Neuronal stem cell (in vitro differentiated cells): ENCODE measurements around the gene SLC6A13.
A peak's percentile ranks its signal among the peaks of the same experiment; 100 is the strongest.
"Not testable (repeated sequence)": the region's sequence is repeated elsewhere in the genome, so short reads cannot be mapped to it uniquely, and the experiment has no call there.

Source experiments
- DNase-seq: peaks from one replicate; pipeline ENCODE4 v3.0.0-alpha.2; 2013; ENCODE audit warnings: low spot score
- H2AFZ ChIP-seq: one replicate; pipeline ENCODE4 v1.6.1; 2013; ENCODE audit warnings: mild to moderate bottlenecking, low read length, inconsistent platforms
- H2AK5ac ChIP-seq: 2 replicates; pipeline ENCODE4 v1.6.1; 2013; ENCODE audit warnings: low read depth, mild to moderate bottlenecking, inconsistent platforms, low read length, moderate library complexity, mixed read lengths
- H2BK120ac ChIP-seq: 2 replicates; pipeline ENCODE4 v1.6.1; 2013; ENCODE audit warnings: low read depth, mild to moderate bottlenecking, inconsistent platforms, low read length, moderate library complexity, mixed read lengths
- H2BK12ac ChIP-seq: one replicate; pipeline ENCODE4 v1.6.1; 2013; ENCODE audit warnings: low read length, inconsistent platforms
- H2BK15ac ChIP-seq: 2 replicates; pipeline ENCODE4 v1.6.1; 2013; ENCODE audit warnings: mild to moderate bottlenecking, low read length, inconsistent platforms, mixed read lengths
- H2BK5ac ChIP-seq: one replicate; pipeline ENCODE4 v1.6.1; 2013; ENCODE audit warnings: inconsistent platforms, mild to moderate bottlenecking, low read length, moderate library complexity
- H3K14ac ChIP-seq: one replicate; pipeline ENCODE4 v1.6.1; 2013; ENCODE audit warnings: low read length, inconsistent platforms
- H3K18ac ChIP-seq: 2 replicates; pipeline ENCODE4 v1.6.1; 2013; ENCODE audit warnings: low read length, inconsistent platforms
- H3K23ac ChIP-seq: 2 replicates; pipeline ENCODE4 v1.6.1; 2013; ENCODE audit warnings: low read depth, mild to moderate bottlenecking, mixed read lengths, low read length, inconsistent platforms; ENCODE audit not compliant: poor library complexity
- H3K27ac ChIP-seq: replicated peaks from 3 replicates; pipeline ENCODE4 v1.5.1; 2013; ENCODE audit warnings: low read length, inconsistent platforms
- H3K27me3 ChIP-seq, 3 experiments: 2 replicates each; pipeline ENCODE4 v1.6.1; 2013; ENCODE audit warnings: low read length in 3 of 3, mild to moderate bottlenecking in 2 of 3, inconsistent platforms in 1 of 3, low read depth in 1 of 3, mixed read lengths in 1 of 3, moderate library complexity in 1 of 3; ENCODE audit not compliant: control insufficient read depth in 3 of 3, insufficient read depth in 3 of 3
- H3K36me3 ChIP-seq, 2 donors: replicated peaks in 1 of 2; 2 replicates each; pipeline ENCODE4 v1.6.1; 2013; ENCODE audit warnings: low read length in 2 of 2; ENCODE audit not compliant: control insufficient read depth in 2 of 2, insufficient read depth in 2 of 2
- H3K4ac ChIP-seq: 2 replicates; pipeline ENCODE4 v1.6.1; 2013; ENCODE audit warnings: inconsistent platforms, mild to moderate bottlenecking, low read length, moderate library complexity
- H3K4me1 ChIP-seq, 2 donors: 1 replicate in 1 of 2; 2 replicates in 1 of 2; pipeline ENCODE4 v1.6.1; 2013; ENCODE audit warnings: low read length in 2 of 2, low read depth in 1 of 2; ENCODE audit not compliant: control insufficient read depth in 2 of 2, insufficient read depth in 1 of 2
- H3K4me2 ChIP-seq: one replicate; pipeline ENCODE4 v1.6.1; 2013; ENCODE audit warnings: mild to moderate bottlenecking, low read length, inconsistent platforms; ENCODE audit not compliant: insufficient read depth, poor library complexity, severe bottlenecking
- H3K4me3 ChIP-seq, 2 donors: 2 replicates each; pipeline ENCODE4 v1.5.1; 2013; ENCODE audit warnings: low read length in 2 of 2, mild to moderate bottlenecking in 2 of 2, inconsistent platforms in 1 of 2, moderate library complexity in 1 of 2
- H3K79me1 ChIP-seq: one replicate; pipeline ENCODE4 v1.6.1; 2013; ENCODE audit warnings: low read depth, mild to moderate bottlenecking, inconsistent platforms, low read length, moderate library complexity
- H3K9ac ChIP-seq: one replicate; pipeline ENCODE4 v1.6.1; 2013; ENCODE audit warnings: mild to moderate bottlenecking, low read depth, low read length, inconsistent platforms; ENCODE audit not compliant: poor library complexity
- H3K9me3 ChIP-seq, 2 donors: replicated peaks in 1 of 2; 2 replicates each; pipeline versions ENCODE3 to v1.6.1; 2013; ENCODE audit warnings: low read length in 2 of 2, mild to moderate bottlenecking in 2 of 2, inconsistent platforms in 1 of 2, low read depth in 1 of 2, mixed read lengths in 1 of 2, moderate library complexity in 1 of 2; ENCODE audit not compliant: control insufficient read depth in 2 of 2, insufficient read depth in 1 of 2
- H4K8ac ChIP-seq: one replicate; pipeline ENCODE4 v1.6.1; 2013; ENCODE audit warnings: low read depth, mild to moderate bottlenecking, inconsistent platforms, low read length, moderate library complexity
- H4K91ac ChIP-seq: one replicate; pipeline ENCODE4 v1.6.1; 2013; ENCODE audit warnings: low read length, low read depth, mild to moderate bottlenecking, inconsistent platforms; ENCODE audit not compliant: poor library complexity
- WGBS, 2 donors: extraction: QIAGEN DNeasy Blood & Tissue Kit; methylation state at CpG; one replicate each; pipeline ENCODE4 v1.1.7; 2013; ENCODE audit warnings: missing lambda C conversion rate in 2 of 2, mixed read lengths in 1 of 2; ENCODE audit not compliant: insufficient read length in 2 of 2, insufficient replicate concordance in 1 of 2; ENCODE audit errors: extremely low coverage in 2 of 2; 5-methylcytosine and 5-hydroxymethylcytosine counted together

Gene SLC6A13

DNA sequence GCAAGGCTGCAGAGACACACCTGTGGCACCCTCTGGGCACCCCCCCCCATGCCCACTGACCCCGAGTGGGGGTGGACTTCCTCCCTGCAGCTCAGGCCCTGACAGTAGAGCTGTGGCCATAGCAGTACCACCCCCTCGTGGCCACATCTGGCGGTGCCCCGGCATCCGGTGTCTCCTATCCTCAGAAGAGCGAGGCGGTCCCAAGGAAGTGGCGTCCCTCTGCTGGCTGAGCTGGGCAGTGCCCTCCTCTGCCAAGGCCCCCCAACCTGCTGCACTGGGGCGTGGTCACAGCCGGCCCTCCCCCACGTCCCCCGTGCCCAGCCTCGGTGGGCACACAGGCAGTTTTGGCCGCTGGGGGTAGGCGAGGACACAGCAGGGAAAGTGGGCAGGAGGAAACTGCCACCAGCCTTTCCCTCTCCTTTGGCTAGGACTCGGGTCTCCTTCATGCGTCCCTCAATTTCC lies 42.7 kb downstream of the SLC6A13 start:
- Histone ChIP-seq H2BK120ac (no peak overlapping the region), H3K79me1 (no peaks in the 10 kb centered on the region), H2BK15ac (no peak overlapping the region), H3K9ac (no peak overlapping the region), H4K8ac (peak overlapping the region; percentile 30), H3K23ac (no peak overlapping the region), H3K4ac (no peak overlapping the region), H3K36me3 (no peaks in the 10 kb centered on the region), H3K4me3 (no peak overlapping the region), H3K18ac (peak overlapping the region; percentile 12), H3K27me3 (peaks cover 0 to 43% (median 0%) of the 10 kb centered on the region in 3 experiments), H4K91ac (no peak overlapping the region), H2BK12ac (no peak overlapping the region), H3K9me3 (peaks cover 0 to 1% of the 10 kb centered on the region in 2 donors), H3K4me2 (peak overlapping the region; percentile 24), H2AFZ (no peak overlapping the region), H2AK5ac (peak overlapping the region; percentile 13), H3K27ac (no peak overlapping the region), H3K4me1 (peaks cover 0 to 10% of the 10 kb centered on the region in 2 donors), H3K14ac (no peak overlapping the region), H2BK5ac (no peak overlapping the region)
- DNase-seq = peak; percentile 67
- WGBS, 2 donors = no CpG with 5 or more reads among the region's 17 CpGs

DNA sequence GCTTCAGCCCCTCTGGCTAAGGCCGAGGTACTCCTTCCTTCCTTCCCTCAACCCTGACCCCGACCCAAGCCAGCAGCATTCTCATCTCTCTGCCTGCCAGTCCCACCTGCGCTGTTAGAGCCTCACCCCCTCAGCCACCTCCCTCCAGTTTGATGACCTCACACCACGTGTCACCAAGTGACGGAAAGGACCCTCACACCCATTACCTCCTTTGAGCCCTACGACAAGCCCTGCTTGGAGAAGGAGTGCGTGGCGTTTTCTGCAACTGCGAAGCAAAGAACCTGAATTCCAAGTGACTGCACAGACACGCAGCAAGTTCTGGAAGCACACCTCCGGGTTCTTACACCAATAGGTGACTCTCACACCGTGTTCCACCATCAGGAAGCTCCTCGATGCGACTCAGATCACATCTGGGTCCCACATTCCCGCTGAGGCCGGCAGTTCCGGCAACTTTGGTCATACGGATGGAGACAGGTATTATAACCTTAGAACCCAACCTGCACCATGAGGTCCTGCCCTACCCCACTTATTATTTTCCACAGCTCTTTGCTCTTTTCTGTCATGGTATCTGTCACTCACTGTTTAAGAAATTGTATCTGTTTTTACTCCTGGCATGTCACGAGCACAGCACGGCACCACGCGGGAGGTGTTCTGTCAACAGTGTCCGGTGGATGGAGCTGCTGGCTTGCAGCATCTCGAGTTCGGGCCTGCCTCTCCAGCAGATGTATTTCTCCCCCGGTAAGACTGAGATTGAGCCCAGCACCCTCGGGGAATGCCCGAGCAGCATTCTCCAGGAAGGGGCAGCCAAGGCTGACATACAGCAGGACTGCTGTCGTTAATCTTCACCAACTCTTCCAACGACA lies 43.7 kb downstream of the SLC6A13 start:
- H4K8ac ChIP-seq = no peak overlapping the region
- H3K4me1 ChIP-seq = peaks cover 0 to 16% of the 10 kb centered on the region in 2 donors
- H2BK120ac ChIP-seq = no peak overlapping the region
- no CpG with 5 or more reads among the region's 30 CpGs for WGBS, 2 donors
- no peaks in the 10 kb centered on the region for H3K36me3 ChIP-seq
- DNase-seq = no peak
- H3K9me3 ChIP-seq = peaks cover 0 to 1% of the 10 kb centered on the region in 2 donors
- H3K27me3 ChIP-seq = peaks cover 0 to 42% (median 0%) of the 10 kb centered on the region in 3 experiments
- no peak overlapping the region for H3K4ac ChIP-seq
- no peak overlapping the region for H3K27ac ChIP-seq
- no peak overlapping the region for H2BK5ac ChIP-seq
- peak overlapping the region; percentile 19 for H2AK5ac ChIP-seq
- no peak overlapping the region for H3K23ac ChIP-seq
- H2BK15ac ChIP-seq = peak overlapping the region; percentile 2
- no peaks in the 10 kb centered on the region for H3K79me1 ChIP-seq
- peak overlapping the region; percentile 24 for H3K18ac ChIP-seq
- H3K4me3 ChIP-seq = no peak overlapping the region
- H3K4me2 ChIP-seq = no peak overlapping the region
- no peak overlapping the region for H2AFZ ChIP-seq
- no peak overlapping the region for H4K91ac ChIP-seq
- no peak overlapping the region for H3K9ac ChIP-seq
- H3K14ac ChIP-seq = no peak overlapping the region
- no peak overlapping the region for H2BK12ac ChIP-seq

DNA sequence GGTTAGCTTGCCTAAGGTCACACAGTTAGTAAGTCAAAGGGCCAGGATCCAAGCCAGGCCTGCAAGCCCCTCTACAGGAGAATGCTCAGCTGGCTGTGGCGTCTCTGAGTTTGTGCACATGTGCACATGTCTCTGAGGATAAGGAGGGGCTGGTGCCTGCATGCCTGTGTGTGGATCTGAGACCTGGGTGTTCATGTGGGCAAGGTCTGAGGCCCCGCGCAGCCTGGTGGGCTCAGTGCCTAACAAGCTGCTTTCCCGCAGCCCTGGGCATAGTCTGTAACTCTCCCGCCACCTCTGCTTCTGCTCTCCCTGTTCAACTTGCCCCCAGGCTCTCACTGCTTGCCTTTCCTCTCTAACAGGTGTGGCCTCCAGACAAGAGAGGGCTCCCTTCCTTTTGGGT lies 44.4 kb downstream of the SLC6A13 start:
- H3K18ac ChIP-seq = peak overlapping the region; percentile 33
- no peaks in the 10 kb centered on the region for H3K36me3 ChIP-seq
- no peak overlapping the region for H2BK120ac ChIP-seq
- no peak for DNase-seq
- no peak overlapping the region for H2AK5ac ChIP-seq
- H3K4me3 ChIP-seq = no peak overlapping the region
- no peak overlapping the region for H4K8ac ChIP-seq
- H2BK12ac ChIP-seq = no peak overlapping the region
- no peaks in the 10 kb centered on the region for H3K79me1 ChIP-seq
- H3K4me1 ChIP-seq = peaks cover 6 to 23% of the 10 kb centered on the region in 2 donors
- H3K23ac ChIP-seq = no peak overlapping the region
- WGBS, 2 donors = no CpG with 5 or more reads among the region's 5 CpGs
- no peak overlapping the region for H2AFZ ChIP-seq
- no peak overlapping the region for H3K4me2 ChIP-seq
- no peak overlapping the region for H3K4ac ChIP-seq
- H4K91ac ChIP-seq = no peak overlapping the region
- no peak overlapping the region for H3K14ac ChIP-seq
- H3K9ac ChIP-seq = peak overlapping the region; percentile 71
- H2BK15ac ChIP-seq = peak overlapping the region; percentile 43
- peaks cover 0 to 45% (median 0%) of the 10 kb centered on the region in 3 experiments for H3K27me3 ChIP-seq
- H2BK5ac ChIP-seq = no peak overlapping the region
- H3K9me3 ChIP-seq = peaks cover 0 to 1% of the 10 kb centered on the region in 2 donors
- H3K27ac ChIP-seq = no peak overlapping the region

DNA sequence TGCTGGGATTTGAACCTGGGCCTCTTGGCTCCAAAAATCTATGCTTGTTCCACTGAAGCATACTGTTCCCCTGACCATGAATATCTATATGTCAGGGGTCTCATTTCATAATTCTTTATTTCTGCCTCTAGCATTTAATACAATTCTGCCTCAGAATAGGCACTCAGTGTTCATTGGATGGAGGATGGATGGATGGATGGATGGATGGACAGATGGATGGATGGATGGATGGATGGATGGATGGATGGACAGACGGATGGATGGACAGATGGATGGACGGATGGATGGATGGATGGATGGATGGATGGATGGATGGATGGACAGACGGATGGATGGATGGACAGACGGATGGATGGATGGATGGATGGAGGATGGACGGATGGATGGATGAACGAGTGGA lies 45.6 kb downstream of the SLC6A13 start:
- not testable (repeated sequence) for H3K79me1 ChIP-seq, H3K4me2 ChIP-seq, H2BK15ac ChIP-seq, H3K9me3 ChIP-seq, H2AFZ ChIP-seq, H3K27ac ChIP-seq, H2BK5ac ChIP-seq, H3K18ac ChIP-seq, H3K4me3 ChIP-seq, H3K4ac ChIP-seq, H2BK120ac ChIP-seq, DNase-seq, H3K36me3 ChIP-seq, H3K23ac ChIP-seq, H3K14ac ChIP-seq, H2BK12ac ChIP-seq, H4K91ac ChIP-seq, H4K8ac ChIP-seq, H2AK5ac ChIP-seq, H3K9ac ChIP-seq
- H3K27me3 ChIP-seq = peaks cover 0 to 50% (median 0%) of the 10 kb centered on the region in 3 experiments
- WGBS, 2 donors = 100% methylated on average over 2 of the region's 6 CpGs; no CpG with 5 or more reads in 1 of the 2 donors
- peaks cover 6 to 30% of the 10 kb centered on the region in 2 donors for H3K4me1 ChIP-seq
